ENCODE measurements around the gene LTB4R2. TPM values are rescaled to one million over a fixed set of nuclear protein-coding genes. Genes with fewer than 3 reads are reported as not detected.
A peak's percentile ranks its signal among the peaks of the same experiment; 100 is the strongest.

LTB4R2 gene
- polyA plus RNA-seq, result 0.97 TPM

DNA sequence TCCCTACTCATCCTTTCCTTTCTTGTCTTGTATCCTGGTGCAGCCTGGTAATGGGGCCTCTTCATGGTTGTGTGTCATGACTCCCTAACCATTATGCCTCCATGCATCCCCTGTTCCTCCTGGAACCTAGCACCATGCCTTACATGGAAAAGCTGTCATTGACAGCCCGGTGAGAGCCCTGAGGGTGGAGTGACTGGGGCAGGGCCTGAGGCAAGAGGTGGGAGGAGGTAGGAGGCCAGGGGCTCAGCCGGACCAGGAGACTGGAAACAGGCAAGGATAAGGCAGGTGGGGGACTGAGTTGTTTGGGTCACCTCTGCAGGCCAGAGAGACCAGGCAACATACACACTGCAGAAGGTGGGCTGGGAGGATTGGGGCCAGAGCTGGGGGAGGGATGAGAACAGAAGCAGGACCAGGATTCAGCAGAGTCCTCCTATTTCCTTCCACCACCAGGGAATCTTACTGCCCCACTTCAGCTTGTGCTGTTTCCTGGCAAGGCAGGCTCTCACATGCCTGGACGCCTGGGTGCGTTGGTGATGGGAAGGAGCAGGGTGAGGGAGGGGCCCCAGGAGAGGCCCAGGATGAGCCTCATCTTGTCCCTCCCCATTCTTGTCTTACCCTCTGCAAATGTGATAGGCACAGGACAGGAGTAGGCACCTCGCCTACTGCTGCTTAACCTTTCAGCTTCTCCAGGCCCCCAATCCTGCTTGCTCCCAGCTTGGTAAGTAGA is at the start of gene LTB4R2:
TSS of gene LTB4R2 (plus strand) at position 603 of the 727 bp plus-strand sequence. CDS start 525 bp downstream, outside the sequence.
- Mint-ChIP-seq H3K27ac (peak within 1 kb of the TSS; percentile 92 to 93 (median 92)), H3K4me1 (peaks cover 21 to 44% (median 39%) of the 10 kb centered on the region in 3 donors), H3K36me3 (peaks cover 2% of the 10 kb centered on the region), H3K9me3 (no peaks in the 10 kb centered on the region), H3K4me3 (peak within 1 kb of the TSS; percentile 38 to 93 (median 85)), H3K27me3 (no peaks in the 10 kb centered on the region)

DNA sequence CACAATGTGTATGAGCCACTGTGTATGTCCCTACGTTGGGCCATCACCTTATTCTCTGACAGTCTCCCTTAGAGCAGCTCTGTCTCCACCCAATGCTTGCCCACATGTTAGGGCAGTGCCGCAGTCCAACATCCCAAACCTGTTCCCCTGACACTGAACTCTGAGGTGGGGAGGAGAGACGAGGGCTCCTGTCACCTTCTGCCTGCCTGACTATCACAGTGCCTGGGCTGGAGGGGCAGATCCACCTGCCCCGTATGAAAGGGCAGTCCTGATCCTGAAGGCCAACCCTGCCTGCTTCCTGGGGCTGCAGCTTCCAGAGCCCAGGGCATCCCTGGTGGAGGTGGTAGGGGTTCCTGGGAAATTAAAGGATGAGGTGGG is 49.2 kb upstream of the LTB4R2 start:
- H3K4me1 Mint-ChIP-seq, result peaks cover 0 to 2% (median 0%) of the 10 kb centered on the region in 3 donors
- H3K4me3 Mint-ChIP-seq, result no peak overlapping the region
- H3K27me3 Mint-ChIP-seq, result no peaks in the 10 kb centered on the region
- no peak overlapping the region for H3K27ac Mint-ChIP-seq
- no peaks in the 10 kb centered on the region for H3K9me3 Mint-ChIP-seq
- H3K36me3 Mint-ChIP-seq, result peaks cover 3% of the 10 kb centered on the region

DNA sequence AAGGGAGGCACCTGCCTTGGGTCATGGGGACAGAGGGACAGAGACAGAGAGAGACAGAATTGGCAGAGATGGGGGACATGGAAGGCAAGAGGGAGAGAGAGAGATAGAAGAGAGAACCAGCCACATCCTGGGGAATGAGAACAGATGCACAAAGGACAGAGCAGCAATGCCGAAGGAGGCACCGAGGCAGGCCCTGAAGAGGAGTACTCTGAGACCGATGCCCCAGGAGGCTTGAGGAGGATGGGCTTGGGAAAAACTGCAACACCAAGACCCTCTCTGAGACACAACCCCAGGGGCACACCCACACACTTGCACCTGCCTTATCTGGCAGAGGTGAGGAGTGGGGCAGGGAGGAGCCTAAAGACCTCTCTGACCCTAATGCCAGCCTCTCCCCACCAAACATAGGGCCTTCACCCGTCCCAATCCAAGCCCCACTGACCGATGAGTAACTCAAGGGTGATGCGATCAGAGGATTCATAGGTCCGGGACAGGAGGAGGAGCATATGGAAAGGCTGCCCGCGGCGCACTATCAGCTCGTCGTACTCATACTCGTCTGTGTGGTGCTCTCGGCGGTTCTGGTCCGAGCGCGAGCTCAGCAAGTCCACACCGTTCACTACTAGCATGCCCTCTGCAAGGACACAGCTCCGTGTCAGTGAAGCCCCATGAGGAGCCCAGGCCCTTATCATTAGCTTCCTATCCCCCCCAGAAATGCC is 48.5 kb upstream of the LTB4R2 start:
- Mint-ChIP-seq H3K36me3 (peaks cover 5% of the 10 kb centered on the region), H3K27ac (no peak overlapping the region), H3K27me3 (no peaks in the 10 kb centered on the region), H3K4me1 (peaks cover 0 to 2% (median 0%) of the 10 kb centered on the region in 3 donors), H3K9me3 (no peaks in the 10 kb centered on the region), H3K4me3 (no peak overlapping the region)

DNA sequence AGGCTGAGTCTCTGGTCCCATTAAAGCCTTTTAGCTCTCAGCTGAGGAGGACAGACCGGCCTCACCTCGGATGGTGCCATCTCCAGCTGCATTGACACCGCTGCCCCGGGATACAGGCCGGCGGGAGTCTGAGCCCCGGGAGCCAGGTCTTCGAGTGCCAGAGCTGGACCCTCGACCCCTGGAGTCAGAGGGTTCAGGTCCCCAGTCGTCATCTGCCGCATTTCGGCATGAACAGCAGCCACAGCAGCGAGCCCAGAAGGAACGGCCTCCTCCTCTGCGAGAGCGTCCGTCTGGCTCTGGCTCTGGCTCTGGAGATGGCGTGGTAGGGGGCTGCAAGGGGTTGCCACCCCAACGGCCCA is 48.0 kb upstream of the LTB4R2 start:
- Mint-ChIP-seq H3K4me3 (no peak overlapping the region), H3K4me1 (peaks cover 0 to 4% (median 0%) of the 10 kb centered on the region in 3 donors), H3K27ac (no peak overlapping the region), H3K36me3 (peaks cover 10% of the 10 kb centered on the region), H3K9me3 (no peaks in the 10 kb centered on the region), H3K27me3 (no peaks in the 10 kb centered on the region)

- Mint-ChIP-seq H3K27me3 (no peaks in the 10 kb centered on the region), H3K36me3 (peaks cover 10% of the 10 kb centered on the region), H3K4me1 (peaks cover 0 to 4% (median 2%) of the 10 kb centered on the region in 3 donors), H3K9me3 (no peaks in the 10 kb centered on the region), H3K27ac (peak within 1 kb of the TSS in 1 of 3 donors; percentile 43), H3K4me3 (no peak within 1 kb of the TSS)
Measured at GRCh38 chr14:24262821-24263733, 46.9 kb upstream of the LTB4R2 start, which contains the start of gene TGM1. Gene TGM1 (minus strand): TSS chr14:24263177. CDS start chr14:24262352, 825 bp downstream.

DNA sequence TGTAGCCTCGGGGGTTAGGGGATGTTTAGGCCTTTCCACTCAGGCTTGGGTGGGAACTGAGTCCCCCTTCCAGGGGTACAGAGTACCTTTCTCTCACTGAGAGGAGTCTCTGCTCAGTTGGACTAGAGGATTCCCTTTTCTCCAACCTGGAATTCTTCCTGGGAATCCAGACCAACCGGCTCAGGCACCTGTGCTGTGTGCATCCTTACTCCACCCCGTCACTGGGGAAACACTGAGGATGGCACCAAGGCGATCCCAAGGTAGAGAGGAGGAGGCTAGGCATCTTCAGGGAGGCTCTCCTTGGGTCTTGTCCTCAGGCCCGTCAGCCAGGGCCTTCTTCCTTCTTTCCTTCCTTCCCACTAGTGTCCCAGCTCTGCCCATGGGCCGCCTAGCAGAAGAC is 46.1 kb upstream of the LTB4R2 start:
- Mint-ChIP-seq H3K36me3 (peaks cover 10% of the 10 kb centered on the region), H3K27ac (peak overlapping the region in 1 of 3 donors; percentile 43), H3K4me3 (no peak overlapping the region), H3K9me3 (no peaks in the 10 kb centered on the region), H3K27me3 (no peaks in the 10 kb centered on the region), H3K4me1 (peaks cover 0 to 3% (median 2%) of the 10 kb centered on the region in 3 donors)

DNA sequence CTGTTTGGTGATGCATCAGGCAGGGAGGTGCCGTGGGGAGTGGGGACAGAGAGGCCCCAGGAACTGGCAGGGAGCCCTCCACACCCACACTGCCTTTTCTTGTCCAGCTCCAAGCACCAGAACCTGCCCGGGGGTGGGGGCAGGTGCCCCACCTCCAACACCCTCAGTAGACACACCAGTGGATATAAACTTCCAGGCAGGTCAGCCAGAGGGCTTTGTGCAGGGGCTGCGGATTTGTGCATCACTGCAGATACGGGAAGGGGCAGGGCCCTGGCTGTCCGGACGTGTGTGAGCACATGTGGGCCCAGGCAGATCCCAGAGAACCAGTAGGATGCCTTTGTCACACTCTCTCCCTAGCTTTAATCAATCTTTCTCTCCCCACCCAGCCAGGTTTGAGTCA is 45.6 kb upstream of the LTB4R2 start:
- Mint-ChIP-seq H3K36me3 (peaks cover 10% of the 10 kb centered on the region), H3K27me3 (no peaks in the 10 kb centered on the region), H3K4me1 (peaks cover 0 to 3% (median 2%) of the 10 kb centered on the region in 3 donors), H3K27ac (no peak overlapping the region), H3K4me3 (no peak overlapping the region), H3K9me3 (no peaks in the 10 kb centered on the region)

GRCh38 chr14:24266344-24267244 is 43.3 kb upstream of the LTB4R2 start:
- Mint-ChIP-seq H3K9me3 (no peaks in the 10 kb centered on the region), H3K4me1 (peaks cover 5 to 8% (median 6%) of the 10 kb centered on the region in 3 donors), H3K27me3 (no peaks in the 10 kb centered on the region), H3K4me3 (peak overlapping the region in 1 of 4 donors; percentile 22), H3K36me3 (peaks cover 10% of the 10 kb centered on the region), H3K27ac (no peak overlapping the region)

DNA sequence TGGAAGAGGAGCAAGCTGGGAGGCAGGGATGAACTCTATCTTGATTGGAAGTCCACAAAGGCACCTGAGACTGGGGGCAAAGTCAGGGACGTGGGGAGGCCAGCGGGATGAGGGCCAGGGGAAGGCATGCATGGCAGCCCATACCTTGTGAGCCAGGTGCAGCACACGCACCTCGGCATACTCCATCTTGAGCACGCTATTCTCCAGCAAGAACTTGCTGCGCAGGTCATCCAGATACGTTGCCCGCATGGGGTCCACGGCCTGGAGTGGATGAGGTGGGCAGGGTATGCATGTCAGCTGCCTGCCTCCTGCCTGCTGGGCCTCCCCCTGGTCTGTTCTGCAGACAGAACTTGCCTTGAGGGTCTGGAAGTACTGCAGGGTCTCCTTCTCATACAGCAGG is 42.4 kb upstream of the LTB4R2 start:
- no peaks in the 10 kb centered on the region for H3K27me3 Mint-ChIP-seq
- H3K27ac Mint-ChIP-seq, result no peak overlapping the region
- H3K4me1 Mint-ChIP-seq, result peaks cover 11 to 16% (median 16%) of the 10 kb centered on the region in 3 donors
- H3K4me3 Mint-ChIP-seq, result peak overlapping the region in 1 of 4 donors; percentile 22
- H3K9me3 Mint-ChIP-seq, result no peaks in the 10 kb centered on the region
- H3K36me3 Mint-ChIP-seq, result peaks cover 9% of the 10 kb centered on the region

DNA sequence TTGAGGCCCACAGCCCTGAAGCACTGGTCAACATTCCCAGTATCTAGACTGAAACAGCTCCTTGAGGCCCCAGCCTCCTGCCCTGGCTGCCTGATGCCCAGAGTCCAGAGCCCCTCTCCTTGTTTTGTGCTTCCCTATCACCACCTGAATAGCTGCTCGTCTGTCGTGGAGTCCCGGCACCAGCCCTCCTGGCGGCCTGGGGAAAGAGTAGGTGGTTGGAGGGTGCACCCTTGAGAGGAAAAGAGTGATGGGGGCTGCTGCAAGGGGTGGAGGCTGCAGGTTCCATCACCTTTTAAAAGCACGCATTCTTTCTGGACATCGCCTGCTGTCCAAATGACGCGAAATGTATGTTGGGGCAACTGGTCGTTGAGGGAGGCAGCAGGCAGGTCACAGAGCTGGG is 41.7 kb upstream of the LTB4R2 start:
- Mint-ChIP-seq H3K4me1 (peaks cover 11 to 21% (median 20%) of the 10 kb centered on the region in 3 donors), H3K9me3 (no peaks in the 10 kb centered on the region), H3K36me3 (peaks cover 7% of the 10 kb centered on the region), H3K4me3 (peak overlapping the region in 1 of 4 donors; percentile 8), H3K27ac (no peak overlapping the region), H3K27me3 (no peaks in the 10 kb centered on the region)

- Mint-ChIP-seq H3K4me3 (peak overlapping the region in 1 of 4 donors; percentile 96), H3K9me3 (no peaks in the 10 kb centered on the region), H3K36me3 (peaks cover 7% of the 10 kb centered on the region), H3K27ac (peak overlapping the region in 1 of 3 donors; percentile 30), H3K4me1 (peaks cover 19 to 31% (median 30%) of the 10 kb centered on the region in 3 donors), H3K27me3 (no peaks in the 10 kb centered on the region)
Measured at GRCh38 chr14:24269368-24269767, 40.6 kb upstream of the LTB4R2 start.

DNA sequence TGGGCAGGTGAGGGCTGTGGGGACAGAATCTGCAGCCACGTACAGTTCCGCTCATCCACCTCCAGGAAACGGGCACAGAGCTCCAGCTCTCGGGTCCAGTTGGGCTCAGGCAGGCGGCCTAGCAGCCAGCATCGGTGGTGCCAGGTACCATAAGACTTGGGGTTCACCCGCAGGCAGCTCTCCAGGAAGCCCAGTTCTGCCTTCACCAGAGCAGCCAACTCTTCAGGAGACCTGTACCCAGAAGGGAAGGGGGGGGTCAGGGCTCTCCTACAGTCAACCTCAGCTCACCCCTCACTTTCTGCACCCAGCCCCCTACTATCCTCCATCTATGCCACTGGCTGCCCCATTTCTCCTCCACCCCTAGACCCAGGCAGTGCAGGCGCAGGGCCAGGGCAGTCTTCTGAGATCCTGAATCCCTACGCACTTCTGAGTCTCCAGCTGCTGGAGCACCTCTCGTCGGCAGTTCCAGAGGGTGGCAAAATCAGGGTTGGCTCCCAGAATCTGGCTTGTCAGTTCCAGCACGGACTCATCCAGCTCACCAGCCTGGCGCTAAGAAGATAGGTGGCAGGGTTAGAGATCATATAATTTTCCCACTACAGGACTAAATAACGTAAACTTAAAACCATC is 39.9 kb upstream of the LTB4R2 start:
- Mint-ChIP-seq H3K36me3 (peaks cover 7% of the 10 kb centered on the region), H3K4me1 (peaks cover 20 to 32% (median 31%) of the 10 kb centered on the region in 3 donors), H3K27me3 (no peaks in the 10 kb centered on the region), H3K4me3 (peak overlapping the region; percentile 30 to 96 (median 78)), H3K9me3 (no peaks in the 10 kb centered on the region), H3K27ac (peak overlapping the region; percentile 63 to 99 (median 96))

DNA sequence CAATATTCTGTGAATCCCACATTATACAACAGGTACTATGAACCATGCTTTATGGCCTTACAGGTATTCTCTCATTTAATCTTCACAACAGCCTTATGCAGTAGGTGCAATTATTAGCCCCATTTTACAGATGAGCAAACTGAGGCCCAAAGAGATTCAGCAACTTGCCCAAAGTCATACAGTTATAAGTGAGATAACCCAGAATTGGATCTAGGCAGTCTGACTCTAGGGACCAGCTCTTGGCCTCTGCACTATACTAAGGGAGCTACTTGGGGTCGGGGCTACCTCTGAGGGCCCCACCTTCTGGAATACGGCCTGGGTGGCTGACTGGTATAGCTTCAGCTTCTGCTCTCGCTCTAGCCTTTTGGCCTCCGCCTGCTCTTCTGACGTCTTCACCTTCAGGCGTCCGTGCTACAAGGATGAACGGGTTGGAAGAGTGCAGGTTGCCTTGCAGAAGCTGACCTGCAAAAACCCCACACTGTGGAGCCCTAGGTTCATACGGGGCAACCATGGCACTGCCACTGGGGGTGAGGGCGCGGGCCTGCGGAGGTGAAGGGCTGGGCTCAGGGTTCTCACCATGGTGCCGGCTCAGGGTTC is 39.3 kb upstream of the LTB4R2 start:
- Mint-ChIP-seq H3K27ac (peak overlapping the region; percentile 63 to 99 (median 96)), H3K27me3 (no peaks in the 10 kb centered on the region), H3K4me3 (peak overlapping the region; percentile 89 to 96 (median 96)), H3K9me3 (no peaks in the 10 kb centered on the region), H3K36me3 (peaks cover 7% of the 10 kb centered on the region), H3K4me1 (peaks cover 22 to 37% (median 31%) of the 10 kb centered on the region in 3 donors)

Data from IgD-negative memory B cell (primary cell).